ENCODE measurements around the gene GATA5.

DNA sequence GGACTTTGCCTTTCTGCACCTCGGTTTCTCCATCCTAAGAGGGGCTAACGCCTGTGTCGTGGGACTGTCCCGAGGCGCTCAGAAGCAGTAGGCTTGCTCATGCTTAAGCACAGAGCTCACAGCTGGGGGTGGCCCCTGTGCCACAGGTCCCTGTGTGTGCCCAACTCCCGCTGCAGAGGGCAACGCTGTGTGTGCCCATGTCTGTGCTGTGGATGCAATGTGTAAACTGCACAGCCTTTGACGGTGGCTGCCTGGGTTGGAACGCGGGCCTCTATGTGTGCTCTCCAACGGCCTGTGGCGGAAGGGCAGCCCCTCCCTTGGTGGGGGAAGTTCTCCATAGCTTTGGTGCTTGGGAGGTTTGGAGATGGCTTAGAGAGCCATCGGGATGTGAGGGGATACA lies 10.7 kb upstream of the GATA5 start:
- TF ChIP-seq, protein P1, sequence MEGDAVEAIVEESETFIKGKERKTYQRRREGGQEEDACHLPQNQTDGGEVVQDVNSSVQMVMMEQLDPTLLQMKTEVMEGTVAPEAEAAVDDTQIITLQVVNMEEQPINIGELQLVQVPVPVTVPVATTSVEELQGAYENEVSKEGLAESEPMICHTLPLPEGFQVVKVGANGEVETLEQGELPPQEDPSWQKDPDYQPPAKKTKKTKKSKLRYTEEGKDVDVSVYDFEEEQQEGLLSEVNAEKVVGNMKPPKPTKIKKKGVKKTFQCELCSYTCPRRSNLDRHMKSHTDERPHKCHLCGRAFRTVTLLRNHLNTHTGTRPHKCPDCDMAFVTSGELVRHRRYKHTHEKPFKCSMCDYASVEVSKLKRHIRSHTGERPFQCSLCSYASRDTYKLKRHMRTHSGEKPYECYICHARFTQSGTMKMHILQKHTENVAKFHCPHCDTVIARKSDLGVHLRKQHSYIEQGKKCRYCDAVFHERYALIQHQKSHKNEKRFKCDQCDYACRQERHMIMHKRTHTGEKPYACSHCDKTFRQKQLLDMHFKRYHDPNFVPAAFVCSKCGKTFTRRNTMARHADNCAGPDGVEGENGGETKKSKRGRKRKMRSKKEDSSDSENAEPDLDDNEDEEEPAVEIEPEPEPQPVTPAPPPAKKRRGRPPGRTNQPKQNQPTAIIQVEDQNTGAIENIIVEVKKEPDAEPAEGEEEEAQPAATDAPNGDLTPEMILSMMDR (IDR thresholded peaks at IDR 0.05): no peak
- TF ChIP-seq POLR2A (IDR thresholded peaks at IDR 0.05; ENCODE audit: low read depth) (no peak), POLR2AphosphoS5 (IDR thresholded peaks at IDR 0.05) (no peak)

Measured in esophagus muscularis mucosa (tissue), 3 donors.